Activated CD4-positive, alpha-beta T cell treated with anti-CD3 and anti-CD28 coated beads for 1 hour (primary cell): Measurements from ENCODE around the gene NUDT15.
A peak's percentile ranks its signal among the peaks of the same experiment; 100 is the strongest.
"Not testable (repeated sequence)": the region's sequence is repeated elsewhere in the genome, so short reads cannot be mapped to it uniquely, and the experiment has no call there.

Experiments used
- DNase-seq: peaks from one replicate; pipeline ENCODE4 v3.0.0-alpha.2; 2020

The NUDT15 gene

DNA sequence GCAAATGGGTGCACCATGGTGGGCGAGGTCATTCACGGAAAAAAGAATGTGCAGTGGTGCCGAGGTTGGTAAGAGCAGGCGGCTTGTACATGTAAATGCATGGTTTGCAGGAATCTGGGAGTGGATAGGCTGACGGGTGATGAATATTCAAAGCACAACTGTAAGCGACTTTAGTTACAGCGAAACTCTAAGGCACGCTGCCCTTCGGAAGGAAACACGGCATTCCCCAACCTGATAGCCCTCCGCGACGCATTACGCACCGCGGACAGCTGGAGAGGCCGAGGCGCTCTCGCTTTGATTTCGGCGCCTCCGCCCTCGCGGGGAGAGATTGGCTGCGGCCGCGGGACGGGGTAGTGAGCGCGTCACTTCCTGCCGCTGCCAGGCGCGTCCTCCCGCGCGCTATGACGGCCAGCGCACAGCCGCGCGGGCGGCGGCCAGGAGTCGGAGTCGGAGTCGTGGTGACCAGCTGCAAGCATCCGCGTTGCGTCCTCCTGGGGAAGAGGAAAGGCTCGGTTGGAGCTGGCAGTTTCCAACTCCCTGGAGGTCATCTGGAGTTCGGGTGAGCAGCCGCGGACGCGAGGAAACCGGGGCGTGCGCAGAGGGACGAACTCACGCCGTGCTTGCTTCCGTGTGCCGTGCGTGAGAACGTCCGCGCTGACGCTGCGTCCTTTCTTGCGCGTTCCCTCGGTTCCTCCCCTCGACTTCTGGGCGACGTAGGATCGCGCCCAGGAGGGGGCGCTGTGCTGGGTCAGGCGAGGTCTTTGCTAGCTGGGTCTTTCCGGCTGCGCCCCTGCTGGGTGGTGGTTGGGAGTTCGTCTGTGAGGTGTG is at the start of gene NUDT15:
NUDT15 (plus strand) TSS at position 381 of the 828 bp plus-strand sequence; CDS start at position 402, 21 bp downstream.
- DNase-seq: peak; percentile 91

DNA sequence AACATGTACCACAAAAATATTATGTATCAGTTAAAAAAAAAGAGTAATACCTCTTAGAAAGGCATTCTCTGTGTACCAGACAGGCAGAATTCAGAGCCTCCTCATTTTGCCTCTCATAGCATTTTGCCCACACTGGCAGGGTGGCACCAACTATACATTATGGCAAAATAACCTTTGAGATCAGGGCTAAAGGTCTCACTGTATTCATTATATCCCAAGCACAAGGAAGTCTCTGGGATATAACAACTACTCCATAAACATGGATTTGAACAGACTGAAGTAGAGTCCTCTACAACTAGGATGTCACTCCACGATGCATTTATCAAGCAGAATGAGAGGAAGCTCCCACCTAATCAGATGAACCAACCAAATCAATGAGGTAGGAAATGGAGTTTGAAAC is 47.1 kb upstream of the NUDT15 start:
- DNase-seq: no peak

DNA sequence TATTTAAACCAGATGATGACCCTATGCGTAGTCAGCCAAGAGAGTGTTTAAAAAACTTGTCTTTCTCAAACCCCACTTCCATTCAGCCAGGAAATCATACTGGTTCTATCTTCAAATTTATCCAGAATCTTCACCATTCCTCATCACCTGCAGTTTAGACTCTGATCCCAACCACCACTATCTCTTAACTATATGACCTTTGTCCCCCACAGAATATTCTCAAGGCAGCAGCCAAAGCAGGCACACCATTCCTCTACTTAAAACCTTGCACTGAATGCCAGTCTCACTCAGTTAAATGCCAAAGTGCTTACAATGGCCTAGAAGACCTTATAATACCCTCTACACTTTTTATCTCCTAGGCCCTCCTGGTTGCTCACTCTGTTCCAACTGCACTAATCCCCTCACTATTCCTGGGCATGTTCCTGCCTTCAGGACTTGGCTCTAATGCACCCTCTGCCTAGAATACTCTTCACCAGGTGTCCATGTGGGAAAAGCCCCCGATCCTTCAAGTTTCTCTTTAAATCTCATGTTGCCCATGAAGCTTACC is 46.5 kb upstream of the NUDT15 start:
- no peak for DNase-seq

DNA sequence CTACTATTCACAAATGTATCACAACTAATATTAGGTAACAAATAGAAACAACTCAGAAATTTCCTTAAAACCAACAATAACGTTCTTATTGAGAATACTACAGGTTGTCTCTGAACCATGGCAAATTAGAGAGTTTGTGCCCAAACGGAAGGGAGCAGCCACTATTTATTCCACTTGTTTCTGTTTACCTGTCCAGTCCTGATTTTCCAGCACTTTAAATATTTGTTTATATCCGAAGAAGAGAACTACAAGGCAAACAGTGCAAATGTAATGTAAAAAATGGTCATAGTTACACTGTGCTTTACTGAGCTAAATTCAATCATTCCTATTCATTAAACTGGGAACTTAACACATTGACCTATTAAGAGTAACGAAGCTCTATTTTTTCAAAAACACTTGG is 45.7 kb upstream of the NUDT15 start:
- no peak for DNase-seq

DNA sequence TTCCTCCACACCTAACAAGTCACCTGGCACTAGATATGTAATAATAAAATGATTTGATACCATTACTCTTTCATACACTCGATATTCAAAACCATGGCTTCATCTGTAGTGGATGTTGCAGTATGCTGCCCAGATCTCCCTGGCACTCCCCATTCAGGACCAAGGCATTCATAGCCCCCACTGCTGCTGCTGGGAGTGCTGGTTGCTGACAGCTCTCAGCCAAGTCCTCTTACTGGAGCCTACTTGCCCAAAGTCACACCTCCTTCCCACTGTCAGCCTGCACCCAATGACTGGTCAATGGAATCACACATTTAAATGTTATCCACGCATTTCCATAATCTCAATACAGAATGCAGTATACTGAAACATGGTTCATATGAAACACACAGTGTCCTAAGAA is 40.1 kb upstream of the NUDT15 start:
- no peak for DNase-seq

DNA sequence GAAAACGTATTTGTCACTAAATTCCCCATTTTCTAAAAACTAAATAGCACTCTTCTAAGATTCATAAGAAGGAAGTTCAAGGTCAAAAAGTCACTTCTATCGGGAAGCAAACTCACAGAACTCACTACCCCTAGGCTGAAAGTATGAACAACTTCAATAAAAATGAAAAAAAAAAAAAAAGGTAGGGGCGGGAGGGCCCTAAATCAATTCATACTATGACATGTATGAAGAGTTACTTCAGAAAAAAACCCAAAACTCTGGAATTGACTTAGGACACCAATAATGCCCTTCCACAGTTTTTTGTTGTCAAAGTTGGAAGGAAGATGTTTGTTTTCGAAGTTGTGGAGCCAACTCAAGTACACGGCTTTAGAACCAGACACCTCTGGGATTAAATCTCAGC is 37.6 kb upstream of the NUDT15 start:
- no peak for DNase-seq

DNA sequence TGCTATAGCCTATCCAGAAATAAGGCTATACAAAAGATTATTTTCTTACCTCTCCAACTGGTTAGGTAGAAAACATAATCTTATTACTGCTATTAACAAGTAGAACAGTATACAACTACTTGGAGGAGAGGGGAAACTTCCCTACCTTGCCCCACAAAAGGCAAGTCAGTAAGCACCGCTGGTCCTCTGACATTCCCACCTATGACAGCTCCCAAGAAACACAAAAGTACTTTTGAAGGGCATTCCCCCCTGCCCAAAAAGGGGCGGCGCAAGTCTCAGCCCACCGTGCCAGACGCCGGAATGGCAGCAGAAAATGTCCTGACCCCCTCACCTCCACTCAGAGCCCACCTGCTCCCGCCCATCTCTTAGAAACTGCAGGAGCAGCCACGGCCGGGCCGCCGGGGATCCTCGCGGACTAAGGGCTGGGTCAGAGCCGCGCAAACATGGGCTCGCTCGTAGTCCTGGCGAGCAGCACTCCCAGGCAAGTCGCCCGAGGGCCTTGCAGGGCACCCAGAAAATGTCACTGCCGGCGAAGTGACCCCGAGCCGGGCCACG is 36.9 kb upstream of the NUDT15 start:
- DNase-seq: no peak

DNA sequence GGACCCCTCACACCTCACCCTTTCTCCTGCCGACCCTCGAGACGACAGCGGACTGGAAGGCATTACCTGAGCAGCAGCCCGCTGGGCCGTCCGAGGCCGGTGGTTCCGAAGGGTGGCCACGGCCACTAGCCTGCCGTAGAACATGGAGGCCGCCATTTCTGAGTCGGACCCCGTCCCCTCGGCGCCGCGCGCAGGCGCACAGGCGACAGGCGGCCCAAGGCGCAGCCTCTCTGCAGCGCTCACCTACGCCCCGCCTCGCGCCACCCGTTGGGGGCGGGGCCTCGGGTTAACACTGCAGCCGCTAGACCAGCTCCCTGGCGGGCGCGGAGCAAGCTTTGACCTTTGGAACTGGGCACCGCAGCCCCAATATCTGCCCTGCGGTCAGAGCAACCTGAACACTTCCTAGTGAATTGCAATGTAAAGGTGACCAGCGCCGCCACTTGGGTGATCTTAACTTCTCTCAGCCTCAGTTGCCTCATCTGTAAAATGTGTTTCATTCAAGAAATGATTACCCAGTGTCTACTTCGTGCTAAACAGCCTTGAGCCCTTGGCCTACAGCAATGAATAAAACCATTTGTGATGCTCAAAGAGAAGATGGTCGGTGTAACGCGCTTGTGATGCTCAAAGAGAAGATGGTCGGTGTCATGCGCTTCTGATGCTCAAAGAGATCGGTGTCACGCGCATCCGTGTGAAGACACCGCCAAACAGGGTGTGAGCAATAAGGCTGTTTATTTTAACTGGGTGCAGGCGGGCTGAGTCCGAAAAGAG is 36.2 kb upstream of the NUDT15 start, which contains the start of gene SUCLA2:
SUCLA2 (minus strand) TSS at position 160 of the 768 bp plus-strand sequence; CDS start at position 156, 4 bp downstream.
- DNase-seq: peak; percentile 82

DNA sequence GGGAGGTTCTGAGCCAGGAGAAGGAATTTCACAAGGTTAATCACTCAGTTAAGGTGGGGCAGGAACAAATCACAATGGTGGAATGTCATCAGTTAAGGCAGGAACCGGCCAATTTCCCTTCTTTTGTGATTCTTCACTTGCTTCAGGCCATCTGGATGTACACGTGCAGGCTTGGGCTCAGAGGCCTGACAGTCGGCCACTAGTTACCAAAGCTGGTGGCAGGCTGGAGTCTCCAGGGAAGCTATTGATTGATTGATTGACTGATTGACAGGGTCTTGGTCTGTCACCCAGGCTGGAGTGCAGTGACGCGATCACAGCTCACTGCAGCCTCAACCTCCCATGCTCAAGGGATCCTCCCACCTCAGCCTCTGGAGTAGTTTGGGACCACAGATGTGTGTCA is 35.5 kb upstream of the NUDT15 start:
- DNase-seq: not testable (repeated sequence)

DNA sequence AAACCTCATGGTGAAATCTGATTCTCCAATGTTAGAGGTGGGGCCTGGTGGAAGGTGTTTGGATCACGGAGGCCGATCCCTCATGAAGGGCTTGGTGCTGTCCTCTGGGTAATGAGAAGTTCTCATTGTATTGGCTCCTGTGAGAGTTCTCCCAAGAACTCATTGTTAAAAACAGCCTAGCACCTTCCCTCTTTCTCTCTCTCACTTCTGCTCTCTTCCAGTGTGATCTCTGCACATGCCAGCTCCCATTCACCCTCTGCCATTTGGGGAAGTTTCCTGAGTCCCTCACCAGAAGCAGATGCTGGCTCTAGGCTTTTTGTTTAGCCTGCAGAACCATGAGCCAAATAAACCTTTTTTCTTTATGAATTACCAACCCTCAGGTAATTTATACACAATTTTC is 33.3 kb upstream of the NUDT15 start:
- DNase-seq: no peak

DNA sequence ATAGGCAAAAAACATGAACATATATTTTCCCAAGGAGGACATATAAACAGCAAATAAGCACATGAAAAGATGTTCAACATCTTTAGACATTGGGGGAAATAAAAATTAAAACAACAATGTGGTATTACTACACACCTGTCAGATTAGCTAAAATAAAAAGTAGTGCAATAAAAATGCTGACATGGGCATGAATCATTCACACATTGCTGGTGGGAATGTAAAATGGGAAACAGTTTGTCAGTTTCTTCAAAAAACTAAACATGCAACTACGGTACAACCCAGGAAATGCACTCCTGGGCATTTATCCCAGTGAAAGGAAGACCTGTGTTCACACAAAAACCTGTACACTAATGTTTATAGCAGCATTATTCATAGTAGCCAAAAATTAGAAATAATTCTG is 31.1 kb upstream of the NUDT15 start:
- DNase-seq: no peak

DNA sequence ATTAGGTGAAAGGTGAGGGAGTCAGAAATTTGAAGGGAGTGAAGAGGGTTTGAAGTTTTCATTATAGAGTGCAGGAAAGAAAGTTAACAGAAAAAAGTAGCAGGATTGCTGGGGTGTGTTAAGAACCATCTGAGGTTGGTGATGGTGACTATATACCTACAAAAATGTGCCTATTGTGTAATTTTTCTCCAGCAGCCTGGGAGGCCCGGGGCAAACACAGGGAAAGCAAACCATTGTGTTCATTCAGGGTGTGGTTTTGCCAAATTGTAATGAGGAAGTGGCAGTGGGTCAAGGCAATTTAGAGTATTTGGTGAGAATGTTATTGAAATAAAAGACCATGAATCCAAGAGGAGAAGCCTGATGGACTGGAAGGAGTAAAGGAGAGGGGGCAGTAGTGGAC is 28.2 kb upstream of the NUDT15 start:
- DNase-seq: no peak

DNA sequence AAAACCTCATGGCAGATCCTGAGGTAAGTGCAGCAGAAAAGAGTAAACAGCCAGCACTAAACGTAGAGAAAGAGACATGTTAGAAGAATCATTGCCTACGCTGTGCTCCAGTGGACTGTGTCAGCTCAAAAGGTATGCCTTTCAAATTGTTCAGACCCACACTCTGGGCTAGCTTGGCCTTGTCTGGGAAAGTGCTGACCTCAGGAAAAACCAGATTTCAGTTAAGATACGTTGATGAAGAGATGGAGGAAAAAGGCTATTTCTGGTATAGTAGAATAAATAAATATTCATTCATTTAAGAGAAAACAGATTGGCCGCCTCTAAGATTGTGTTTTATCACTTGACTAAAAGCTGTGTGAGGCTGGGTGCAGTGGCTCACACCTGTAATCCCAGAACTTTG is 26.8 kb upstream of the NUDT15 start:
- no peak for DNase-seq

DNA sequence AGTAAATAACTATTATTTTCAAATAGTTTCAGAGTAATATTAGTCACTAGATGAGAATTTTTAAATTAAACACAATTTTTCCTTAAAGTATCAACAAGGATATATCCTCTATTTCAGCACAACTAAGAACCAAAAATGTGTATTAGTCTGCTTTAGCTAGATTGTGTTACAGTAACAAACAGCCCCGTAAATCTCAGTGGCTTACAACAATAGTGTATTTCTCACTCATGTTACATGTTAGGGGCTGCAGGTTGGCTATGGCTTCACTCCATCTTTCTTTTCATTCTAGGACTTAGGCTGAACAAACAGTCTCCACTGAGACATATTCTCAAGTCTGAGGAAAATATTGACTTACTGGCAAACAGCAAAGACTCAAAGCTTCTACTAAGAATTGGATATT is 24.9 kb upstream of the NUDT15 start:
- no peak for DNase-seq

DNA sequence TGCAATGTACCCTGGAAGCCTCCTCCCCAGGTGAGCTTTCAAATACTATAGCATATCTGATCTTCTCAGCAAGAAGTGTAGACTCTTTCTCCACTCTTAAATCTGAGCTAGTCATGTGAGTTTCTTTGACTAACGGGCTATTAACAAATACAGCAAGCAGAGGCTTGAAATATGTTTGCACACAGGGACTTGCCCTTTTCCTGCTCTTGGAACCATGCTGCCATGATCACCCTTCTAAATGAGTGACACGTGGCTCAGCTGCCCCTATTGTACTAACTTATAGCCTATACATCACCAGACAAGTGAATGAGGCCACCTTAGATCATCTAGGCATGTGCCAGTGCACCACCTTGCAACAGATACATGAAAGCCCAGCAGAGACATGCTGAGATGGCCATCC is 23.2 kb upstream of the NUDT15 start:
- no peak for DNase-seq

DNA sequence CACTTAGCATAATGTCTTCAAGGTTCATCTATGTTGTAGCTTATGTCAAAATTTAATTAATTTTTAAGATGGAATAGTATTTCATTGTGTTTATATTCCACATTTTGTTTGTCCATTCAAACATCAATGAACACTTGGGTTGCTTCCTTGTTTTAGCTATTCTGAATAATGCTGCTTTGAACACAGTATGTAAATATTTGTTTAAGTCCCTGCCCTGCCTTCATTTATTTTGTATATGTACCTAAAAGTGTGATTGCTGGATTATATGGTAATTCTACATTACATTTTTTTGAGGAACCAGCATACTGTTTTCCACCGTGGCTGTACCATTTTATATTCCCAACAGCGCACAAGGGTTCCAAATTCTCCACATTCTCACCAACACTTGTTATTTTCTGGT is 18.9 kb upstream of the NUDT15 start:
- DNase-seq: no peak

DNA sequence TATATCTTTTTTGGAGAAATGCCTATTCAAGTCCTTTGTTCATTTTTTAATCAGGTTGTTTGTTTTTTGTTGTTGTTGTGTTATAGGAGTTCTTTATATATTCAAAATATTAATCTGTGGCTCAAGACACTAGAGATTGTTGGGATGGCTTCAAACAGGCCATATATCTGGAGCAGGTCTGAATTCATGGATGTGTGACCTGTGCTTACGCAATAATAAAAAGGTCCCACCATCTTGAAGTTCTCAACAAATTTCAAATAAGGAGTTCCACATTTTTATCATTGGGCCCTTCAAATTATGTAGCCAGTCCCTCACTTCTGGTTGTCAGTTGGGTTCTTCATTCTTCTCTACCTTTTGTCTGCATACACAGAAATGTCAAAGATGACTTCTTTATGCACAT is 17.7 kb upstream of the NUDT15 start:
- DNase-seq: no peak

DNA sequence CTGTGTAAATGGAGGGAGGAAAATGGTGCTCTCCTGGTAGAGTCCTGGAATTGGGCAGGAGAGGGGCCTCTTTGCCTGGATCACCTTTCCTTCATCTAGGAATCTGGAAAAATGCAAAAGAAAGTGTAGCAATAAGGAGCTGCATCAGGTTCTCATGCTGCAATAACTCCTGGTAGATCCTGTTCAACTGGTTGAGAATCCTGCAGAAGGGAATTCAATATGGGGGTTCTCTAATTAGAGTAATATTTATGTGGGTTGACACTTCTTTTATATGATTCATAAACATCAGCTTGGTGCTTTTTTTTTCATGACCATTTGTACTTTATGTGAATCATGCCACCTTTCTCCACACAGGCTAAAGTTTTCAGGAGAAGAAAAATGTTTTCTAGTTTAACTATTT is 9.5 kb upstream of the NUDT15 start:
- no peak for DNase-seq

DNA sequence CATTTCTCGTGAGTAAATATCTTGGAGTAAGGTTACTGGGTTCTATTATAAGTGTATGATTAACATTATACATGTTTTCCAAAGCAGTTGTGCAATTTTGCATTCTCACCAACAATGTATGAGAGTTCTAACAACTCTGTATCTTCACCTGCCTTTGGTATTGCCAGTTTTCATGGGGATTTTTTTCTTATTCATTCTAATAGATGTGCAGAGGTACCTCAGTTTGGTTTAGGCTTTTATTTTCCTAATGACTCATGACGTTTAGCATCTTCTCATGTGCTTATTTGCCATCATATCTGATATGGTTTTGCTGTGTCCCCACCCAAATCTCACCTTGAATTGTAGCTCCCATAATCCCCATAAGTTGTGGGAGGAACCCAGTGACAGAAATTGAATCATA is 7.7 kb upstream of the NUDT15 start:
- no peak for DNase-seq

DNA sequence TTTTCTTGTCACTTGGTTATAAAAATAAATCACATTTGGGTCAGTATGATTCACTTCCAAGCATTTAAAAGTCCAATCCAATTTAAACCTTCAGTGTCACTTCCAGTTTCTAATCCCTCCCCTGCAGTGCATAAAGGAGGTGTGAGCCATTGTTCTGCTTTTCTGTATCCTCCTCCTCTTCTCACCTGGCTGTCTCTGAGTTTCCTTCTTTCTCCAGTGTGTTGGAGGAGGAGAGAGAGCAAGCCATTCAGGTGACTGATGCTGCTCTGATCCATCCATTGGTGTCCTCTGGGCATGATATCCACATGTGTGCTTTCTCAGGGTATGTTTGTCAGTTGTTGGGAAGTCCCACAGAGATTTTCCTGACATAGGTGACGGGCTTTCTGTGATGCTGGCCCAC is 1.2 kb downstream of the NUDT15 start:
- DNase-seq: no peak

DNA sequence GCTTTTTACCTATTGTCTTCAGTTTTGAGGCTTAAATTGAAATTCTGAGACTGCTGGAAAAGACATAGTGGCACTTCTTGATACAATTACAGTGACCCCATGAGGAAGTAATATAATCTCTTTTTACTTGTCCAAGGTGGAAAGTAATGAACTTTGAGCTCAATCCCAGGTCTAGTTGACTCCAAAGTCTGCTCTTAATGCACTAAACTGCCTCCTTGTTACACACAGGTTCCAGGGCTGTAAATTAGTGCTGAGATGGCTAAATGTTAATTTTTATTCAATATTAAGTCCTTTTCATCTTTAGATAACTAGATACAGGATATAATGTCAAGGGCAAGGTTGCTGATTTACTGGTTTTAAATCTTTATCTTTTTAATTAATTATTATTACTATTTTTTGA is 2.5 kb downstream of the NUDT15 start:
- DNase-seq: no peak

DNA sequence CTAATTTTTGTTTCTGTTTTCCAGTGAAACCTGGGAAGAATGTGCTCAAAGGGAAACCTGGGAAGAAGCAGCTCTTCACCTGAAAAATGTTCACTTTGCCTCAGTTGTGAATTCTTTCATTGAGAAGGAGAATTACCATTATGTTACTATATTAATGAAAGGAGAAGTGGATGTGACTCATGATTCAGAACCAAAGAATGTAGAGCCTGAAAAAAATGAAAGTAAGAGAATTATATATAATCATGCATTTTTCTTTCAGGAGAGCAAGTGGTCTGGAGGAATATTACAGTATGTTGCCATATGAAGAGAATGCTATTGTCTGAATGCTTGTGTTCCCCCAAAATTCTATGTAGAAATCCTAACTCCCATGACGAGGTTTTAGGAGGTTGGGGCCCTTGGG is 3.4 kb downstream of the NUDT15 start:
- no peak for DNase-seq

DNA sequence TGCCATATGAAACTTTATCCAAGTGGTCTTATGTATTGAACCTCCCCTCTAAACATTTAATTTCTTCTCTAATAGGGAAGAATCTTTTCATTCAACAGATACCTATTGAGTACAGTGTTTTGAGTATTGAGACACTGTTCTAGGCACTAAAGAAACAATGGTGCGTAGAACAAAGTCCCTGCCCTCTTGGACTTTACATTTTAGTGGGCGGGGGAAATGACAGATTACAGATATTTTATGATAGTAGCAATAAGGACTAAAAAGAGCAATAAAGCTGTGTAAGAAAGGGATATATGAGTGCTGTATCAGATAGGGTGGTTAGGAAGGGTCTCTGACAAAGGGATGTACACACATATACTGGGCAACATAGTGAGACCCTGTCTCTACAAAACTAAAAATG is 5.4 kb downstream of the NUDT15 start:
- DNase-seq: no peak
